H1 (cell line): Measurements from ENCODE around the gene TBC1D2. TPM values are rescaled to one million over a fixed set of nuclear protein-coding genes. Genes with fewer than 3 reads are reported as not detected.

Source experiments
- CTCF ChIA-PET: fragments of 300-600 bp; sonication (Branson Sonifier 250); formaldehyde crosslinking; loops from one replicate; lab custom pipeline; 2021; ENCODE audit not compliant: partially characterized antibody; lab: Charles Lee
- POLR2A ChIA-PET: fragments of 300-600 bp; sonication (Branson Sonifier 250); formaldehyde crosslinking; loops from one replicate; lab custom pipeline; 2021; ENCODE audit warnings: inconsistent platforms; ENCODE audit not compliant: partially characterized antibody; lab: Charles Lee
- DNase-seq, 2 experiments: peaks; one replicate each; pipeline versions ENCODE4 v3.0.0 to v3.0.0-alpha.2; 2010 to 2022; ENCODE audit warnings: low spot score in 2 of 2, low read depth in 1 of 2, mixed read lengths in 1 of 2
- FAIRE-seq: peaks from 2 replicates; lab custom pipeline; 2011; peaks lifted over from hg19 to GRCh38; lab: Jason Lieb, UNC
- H2AFZ ChIP-seq: 2 replicates; pipeline ENCODE4 v1.8.1; 2012; ENCODE audit warnings: low read length, inconsistent platforms
- H2AK5ac ChIP-seq: 2 replicates; pipeline ENCODE4 v1.6.1; 2013; ENCODE audit warnings: low read depth, low read length
- H2BK120ac ChIP-seq: replicated peaks from 2 replicates; pipeline ENCODE3; 2013; ENCODE audit warnings: low read depth, low read length, inconsistent platforms
- H2BK12ac ChIP-seq: 2 replicates; pipeline ENCODE4 v1.6.1; 2013; ENCODE audit warnings: low read depth, low read length
- H2BK15ac ChIP-seq: 2 replicates; pipeline ENCODE4 v1.6.1; 2013; ENCODE audit warnings: low read length
- H2BK20ac ChIP-seq: 2 replicates; pipeline ENCODE4 v1.6.1; 2013; ENCODE audit warnings: low read length
- H2BK5ac ChIP-seq: 2 replicates; pipeline ENCODE4 v1.6.1; 2013; ENCODE audit warnings: low read depth, low read length
- H3K14ac ChIP-seq: 2 replicates; pipeline ENCODE4 v1.6.1; 2013; ENCODE audit warnings: inconsistent platforms; ENCODE audit not compliant: insufficient read length
- H3K18ac ChIP-seq: 2 replicates; pipeline ENCODE4 v1.6.1; 2013; ENCODE audit warnings: low read length; ENCODE audit errors: extremely low read depth
- H3K23ac ChIP-seq: 2 replicates; pipeline ENCODE4 v1.6.1; 2013; ENCODE audit warnings: inconsistent platforms; ENCODE audit not compliant: insufficient read length
- H3K23me2 ChIP-seq: 2 replicates; pipeline ENCODE4 v1.6.1; 2013; ENCODE audit warnings: low read depth, low read length
- H3K27ac ChIP-seq: 2 replicates; pipeline ENCODE4 v1.6.1; 2011; ENCODE audit warnings: low read depth, low read length, inconsistent platforms
- H3K27me3 ChIP-seq, 4 experiments: replicated peaks in 1 of 4; 1 replicate in 1 of 4; 2 replicates in 3 of 4; pipeline versions ENCODE4 v1.6.1 to v1.8.1; 2011 to 2013; ENCODE audit warnings: low read length in 3 of 4, mild to moderate bottlenecking in 3 of 4, inconsistent platforms in 2 of 4, mixed read lengths in 2 of 4, moderate library complexity in 1 of 4; ENCODE audit not compliant: control insufficient read depth in 3 of 4, insufficient read depth in 3 of 4; ENCODE audit errors: extremely low read depth in 1 of 4
- H3K36me3 ChIP-seq, 4 experiments: 2 replicates each; pipeline versions ENCODE4 v1.6.1 to v1.8.1; 2011 to 2013; ENCODE audit warnings: mild to moderate bottlenecking in 4 of 4, low read length in 3 of 4, moderate library complexity in 2 of 4, control low read depth in 1 of 4, inconsistent platforms in 1 of 4; ENCODE audit not compliant: insufficient read depth in 4 of 4, control insufficient read depth in 2 of 4
- H3K4ac ChIP-seq: replicated peaks from 2 replicates; pipeline ENCODE3; 2013; ENCODE audit warnings: low read length, low read depth, mixed read lengths, inconsistent platforms; ENCODE audit not compliant: insufficient read length
- H3K4me1 ChIP-seq, 4 experiments: replicated peaks in 1 of 4; 1 replicate in 1 of 4; 2 replicates in 3 of 4; pipeline versions ENCODE4 v1.6.1 to v1.8.1; 2011 to 2013; ENCODE audit warnings: low read length in 3 of 4, inconsistent platforms in 2 of 4, mixed read lengths in 1 of 4; ENCODE audit not compliant: insufficient read depth in 4 of 4, control insufficient read depth in 3 of 4
- H3K4me2 ChIP-seq, 2 experiments: 2 replicates each; pipeline versions ENCODE4 v1.6.1 to v1.8.1; 2011 to 2013; ENCODE audit warnings: low read depth in 2 of 2, low read length in 2 of 2, control low read depth in 1 of 2, inconsistent platforms in 1 of 2, mild to moderate bottlenecking in 1 of 2; ENCODE audit not compliant: insufficient read depth in 1 of 2
- H3K4me3 ChIP-seq, 4 experiments: fragments of 200-600, 300-600 bp in 1 of 4; sonication (generic), shearing (Covaris generic), sonication (Bioruptor Twin) in 1 of 4; 2 replicates each; pipeline versions ENCODE4 v1.5.1 to v1.8.1; 2011 to 2016; ENCODE audit warnings: low read length in 4 of 4, low read depth in 3 of 4, control low read depth in 2 of 4, inconsistent platforms in 2 of 4, mild to moderate bottlenecking in 2 of 4, mixed read lengths in 1 of 4, moderate library complexity in 1 of 4; ENCODE audit not compliant: insufficient read depth in 2 of 4; ENCODE audit errors: extremely low read depth in 1 of 4
- H3K56ac ChIP-seq: replicated peaks from 2 replicates; pipeline ENCODE3; 2013; ENCODE audit warnings: low read depth, mild to moderate bottlenecking, mixed read lengths, low read length, inconsistent platforms; ENCODE audit not compliant: insufficient read length
- H3K79me1 ChIP-seq: 2 replicates; pipeline ENCODE4 v1.6.1; 2013; ENCODE audit warnings: low read depth, low read length, control low read depth
- H3K79me2 ChIP-seq, 2 experiments: 2 replicates each; pipeline versions ENCODE4 v1.6.1 to v1.8.1; 2012 to 2013; ENCODE audit warnings: low read length in 2 of 2, mild to moderate bottlenecking in 2 of 2, inconsistent platforms in 1 of 2; ENCODE audit not compliant: insufficient read depth in 2 of 2, control insufficient read depth in 1 of 2
- H3K9ac ChIP-seq, 4 experiments: replicated peaks in 1 of 4; 1 replicate in 1 of 4; 2 replicates in 3 of 4; pipeline versions ENCODE4 v1.6.1 to v1.8.1; 2011 to 2013; ENCODE audit warnings: low read depth in 3 of 4, low read length in 3 of 4, control low read depth in 2 of 4, mild to moderate bottlenecking in 2 of 4, moderate library complexity in 2 of 4, inconsistent platforms in 1 of 4; ENCODE audit errors: extremely low read depth in 1 of 4
- H3K9me3 ChIP-seq, 2 experiments: 2 replicates each; pipeline versions ENCODE4 v1.6.1 to v1.8.1; 2012 to 2013; ENCODE audit warnings: mild to moderate bottlenecking in 2 of 2, moderate library complexity in 2 of 2, control low read depth in 1 of 2, inconsistent platforms in 1 of 2, low read depth in 1 of 2, low read length in 1 of 2, mixed read lengths in 1 of 2; ENCODE audit not compliant: insufficient read depth in 2 of 2
- H4K20me1 ChIP-seq, 2 experiments: replicated peaks in 1 of 2; 2 replicates each; pipeline versions ENCODE3 to v1.8.1; 2011 to 2013; ENCODE audit warnings: inconsistent platforms in 2 of 2, low read length in 2 of 2, mild to moderate bottlenecking in 1 of 2; ENCODE audit not compliant: insufficient read depth in 2 of 2, control insufficient read depth in 1 of 2
- H4K5ac ChIP-seq: 2 replicates; pipeline ENCODE4 v1.6.1; 2013; ENCODE audit warnings: low read length, low read depth, mixed read lengths, inconsistent platforms; ENCODE audit not compliant: insufficient read length
- H4K8ac ChIP-seq: 2 replicates; pipeline ENCODE4 v1.8.0; 2013; ENCODE audit warnings: mild to moderate bottlenecking, moderate library complexity, low read length, inconsistent platforms; ENCODE audit not compliant: insufficient read depth; ENCODE audit errors: extremely low read depth
- H4K91ac ChIP-seq: replicated peaks from 2 replicates; pipeline ENCODE3; 2013; ENCODE audit warnings: low read length, mixed read lengths, inconsistent platforms; ENCODE audit not compliant: insufficient read length
- CREB1 ChIP-seq: IDR thresholded peaks from 2 replicates; pipeline ENCODE4 v1.6.1; 2012; ENCODE audit warnings: inconsistent platforms
- CTCF ChIP-seq, 3 experiments: IDR thresholded peaks; 1 replicate in 2 of 3; 2 replicates in 1 of 3; pipeline versions ENCODE4 v1.5.1 to v1.6.1; 2011; ENCODE audit warnings: low read length in 3 of 3, mild to moderate bottlenecking in 3 of 3, inconsistent platforms in 2 of 3, low read depth in 1 of 3, moderate library complexity in 1 of 3; ENCODE audit not compliant: insufficient read depth in 1 of 3; ENCODE audit errors: control extremely low read depth in 1 of 3
- GTF2F1 ChIP-seq: IDR thresholded peaks from 2 replicates; pipeline ENCODE4 v1.6.1; 2012; ENCODE audit warnings: low read depth, low read length, improper control_type of control experiment, borderline replicate concordance
- JUND ChIP-seq: IDR thresholded peaks from 2 replicates; pipeline ENCODE4 v1.6.1; 2011; ENCODE audit warnings: mild to moderate bottlenecking, improper control_type of control experiment, low read length
- POLR2AphosphoS5 ChIP-seq: IDR thresholded peaks from 2 replicates; pipeline ENCODE4 v1.6.1; 2011; ENCODE audit warnings: low read depth, low read length
- TCF12 ChIP-seq: IDR thresholded peaks from 2 replicates; pipeline ENCODE4 v1.6.1; 2011; ENCODE audit warnings: low read depth, mild to moderate bottlenecking, low read length
- USF2 ChIP-seq: IDR thresholded peaks from 2 replicates; pipeline ENCODE4 v1.6.1; 2011; ENCODE audit warnings: low read length, improper control_type of control experiment
- WGBS, 2 experiments: shearing (Covaris generic) in 1 of 2; methylation state at CpG; one replicate each; pipeline versions ENCODE4 v1.1.6 to v1.1.7; 2013 to 2015; ENCODE audit warnings: low lambda C conversion rate in 2 of 2, mixed read lengths in 2 of 2, inconsistent platforms in 1 of 2, low coverage in 1 of 2, missing lambda C conversion rate in 1 of 2; ENCODE audit not compliant: insufficient replicate concordance in 2 of 2, insufficient coverage in 1 of 2, insufficient read length in 1 of 2; ENCODE audit errors: extremely low coverage in 1 of 2, missing lambda C conversion rate in 1 of 2; 5-methylcytosine and 5-hydroxymethylcytosine counted together
- polyA plus RNA-seq, 7 experiments: library from polyadenylated mRNA; depleted of rRNA in 3 of 7; stranded (reverse) in 5 of 7; unstranded in 2 of 7; fragments of >200 nt in 5 of 7; fragments of 200-250 nt in 2 of 7; gene quantifications; 1 replicate in 5 of 7; 2 replicates in 1 of 7; 4 replicates in 1 of 7; pipeline versions ENCODE4 v1.2.1 to v1.2.3, GENCODE V29; 2011 to 2013; ENCODE audit warnings: missing spikeins in 2 of 7, mixed read lengths in 2 of 7
- total RNA-seq: library from RNA; stranded (reverse); fragmentation: NEBNext Ultra II Directional; extraction: Animal tissue kit (Norgen Biotek cat#: 25700); gene quantifications from 2 replicates; pipeline ENCODE4 v1.2.1, GENCODE V29; 2021

Gene TBC1D2
- total and polyA plus RNA-seq, 2 of the 8 experiments (the other 6 are each of a cell fraction or from before 2014, with no cell fraction given), result 7.4 TPM

GRCh38 chr9:98204692-98205091, 50.8 kb downstream of the TBC1D2 start:
- Histone ChIP-seq H2BK20ac (no peak overlapping the region), H3K9ac (no peak overlapping the region), H3K27ac (no peak overlapping the region), H2AK5ac (no peak overlapping the region), H2BK15ac (no peak overlapping the region), H4K8ac (no peak overlapping the region), H3K56ac (no peak overlapping the region), H3K4me2 (no peak overlapping the region), H2BK5ac (no peak overlapping the region), H3K23ac (no peak overlapping the region), H3K4ac (no peak overlapping the region), H2BK120ac (no peak overlapping the region), H3K27me3 (no peaks in the 10 kb centered on the region), H3K23me2 (no peaks in the 10 kb centered on the region), H2AFZ (no peak overlapping the region), H4K5ac (no peak overlapping the region), H2BK12ac (no peak overlapping the region), H3K4me3 (no peak overlapping the region), H3K36me3 (peaks cover 0 to 10% (median 0%) of the 10 kb centered on the region in 4 experiments; a peak in 1 of 8 replicates), H3K14ac (no peak overlapping the region), H4K20me1 (no peaks in the 10 kb centered on the region), H3K9me3 (peaks cover 5 to 10% of the 10 kb centered on the region in 2 experiments; a peak in 3 of 4 replicates), H3K79me1 (no peaks in the 10 kb centered on the region), H3K4me1 (peaks cover 0 to 4% (median 2%) of the 10 kb centered on the region in 4 experiments; a peak in 5 of 7 replicates), H3K18ac (no peak overlapping the region), H3K79me2 (no peaks in the 10 kb centered on the region), H4K91ac (no peak overlapping the region)
- DNase-seq (no peak), FAIRE-seq (no peak)
- POLR2A ChIA-PET, result interaction anchor here (1.1 kb wide), 1 partner anchor 59 kb away, joined by 3 read pairs; no protein-coding TSS in a partner anchor
- WGBS, 2 experiments, result 83% methylated on average over 4 of the region's 4 CpGs; no CpG with 5 or more reads in 1 of the 2 experiments
- CTCF ChIA-PET, result interaction anchor here (1.1 to 8.3 kb wide), 15 partner anchors 7 to 112 kb away, joined by 3 to 62 read pairs (median 7); partner anchors contain the start of genes CORO2A, TBC1D2 and TRIM14
- TF ChIP-seq CREB1 (no peak), TCF12 (no peak), USF2 (no peak), POLR2AphosphoS5 (no peak), GTF2F1 (no peak), CTCF (IDR thresholded peaks at IDR 0.05; ENCODE audit: control extremely low read depth in 1 of 3, insufficient read depth in 1 of 3, low read depth in 1 of 3, low read length in 3 of 3) (no peak), JUND (no peak)
